Esophagus (tissue), 2 donors: Measurements from ENCODE around the gene B4GALT2. TPM values are rescaled to one million over a fixed set of nuclear protein-coding genes. Genes with fewer than 3 reads are reported as not detected.

Experiments used
- H3K27ac ChIP-seq, 2 donors: one replicate each; pipeline ENCODE4 v1.5.1; 2013; ENCODE audit warnings: low read depth in 2 of 2, mild to moderate bottlenecking in 2 of 2, inconsistent platforms in 1 of 2, low read length in 1 of 2, moderate library complexity in 1 of 2
- H3K27me3 ChIP-seq, 2 donors: one replicate each; pipeline ENCODE4 v1.6.1; 2013; ENCODE audit warnings: low read length in 2 of 2, control low read depth in 1 of 2, mild to moderate bottlenecking in 1 of 2; ENCODE audit not compliant: insufficient read depth in 2 of 2, control insufficient read depth in 1 of 2
- H3K36me3 ChIP-seq, 2 donors: one replicate each; pipeline ENCODE4 v1.6.1; 2013; ENCODE audit warnings: low read length in 1 of 2; ENCODE audit not compliant: control insufficient read depth in 2 of 2, insufficient read depth in 2 of 2
- H3K4me1 ChIP-seq, 2 donors: one replicate each; pipeline ENCODE4 v1.6.1; 2013; ENCODE audit warnings: low read length in 1 of 2; ENCODE audit not compliant: control insufficient read depth in 2 of 2, insufficient read depth in 2 of 2
- H3K4me3 ChIP-seq, 2 donors: one replicate each; pipeline ENCODE4 v1.5.1; 2013; ENCODE audit warnings: low read length in 2 of 2, mild to moderate bottlenecking in 2 of 2, low read depth in 1 of 2, moderate library complexity in 1 of 2
- H3K9me3 ChIP-seq, 2 donors: one replicate each; pipeline ENCODE4 v1.6.1; 2013; ENCODE audit warnings: mild to moderate bottlenecking in 2 of 2, low read depth in 1 of 2, low read length in 1 of 2, moderate library complexity in 1 of 2; ENCODE audit not compliant: control insufficient read depth in 2 of 2, insufficient read depth in 1 of 2
- WGBS, 2 donors: extraction: QIAGEN DNeasy Blood & Tissue Kit; methylation state at CpG; one replicate each; pipeline ENCODE4 v1.1.7; 2013; 5-methylcytosine and 5-hydroxymethylcytosine counted together
- polyA plus RNA-seq, 2 donors: library from polyadenylated mRNA; stranded (reverse); fragments of 200-250 nt; gene quantifications; one replicate each; pipeline ENCODE4 v1.2.3, GENCODE V29; 2013
- donor health status: healthy with polysubstance abuse.
- donor health status: Bipolar disorder and iron deficiency.

B4GALT2 gene
- polyA plus RNA-seq, 2 donors = 22.7 to 30.6 TPM

DNA sequence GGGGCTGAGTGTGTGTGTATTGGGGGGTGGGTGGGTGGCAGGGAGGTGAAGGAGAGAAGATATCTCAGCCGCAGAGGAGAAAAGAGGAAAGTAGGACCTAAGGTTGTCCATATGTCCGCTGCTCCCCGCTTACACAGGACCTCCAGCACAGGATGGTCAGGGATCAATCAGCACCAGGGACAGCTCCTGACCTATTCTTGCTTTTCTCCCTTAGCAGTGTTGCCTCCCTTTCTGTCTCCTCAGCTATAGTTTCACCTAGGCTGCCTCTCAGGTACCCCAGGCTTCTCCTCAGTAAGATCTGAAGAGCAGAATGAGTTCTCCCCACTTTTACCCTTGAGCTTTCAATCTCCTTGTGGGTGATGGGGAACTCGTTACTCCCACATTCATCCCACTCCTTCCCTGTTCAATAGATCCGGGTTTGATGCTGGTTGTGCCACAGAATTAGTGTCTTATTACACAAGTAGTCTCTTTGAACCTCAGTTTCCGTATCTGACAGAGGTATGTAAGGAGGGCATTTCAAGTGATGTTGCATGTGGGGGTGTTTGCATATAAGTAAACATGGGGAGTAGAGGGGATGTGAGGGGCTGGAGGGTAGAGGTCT is 10.6 kb upstream of the B4GALT2 start:
- Histone ChIP-seq H3K27me3 (no peaks in the 10 kb centered on the region), H3K9me3 (no peaks in the 10 kb centered on the region), H3K4me3 (no peak overlapping the region), H3K4me1 (peaks cover 4 to 11% of the 10 kb centered on the region in 2 donors), H3K36me3 (peaks cover 2 to 36% of the 10 kb centered on the region in 2 donors), H3K27ac (no peak overlapping the region)
- WGBS, 2 donors = 87 to 91% methylated on average over 6 of the region's 6 CpGs

- 59 to 61% methylated on average over 7 of the region's 7 CpGs for WGBS, 2 donors
- Histone ChIP-seq H3K4me1 (peaks cover 4 to 11% of the 10 kb centered on the region in 2 donors), H3K4me3 (no peak overlapping the region), H3K27me3 (no peaks in the 10 kb centered on the region), H3K27ac (no peak overlapping the region), H3K36me3 (peaks cover 0 to 32% of the 10 kb centered on the region in 2 donors), H3K9me3 (no peaks in the 10 kb centered on the region)
These were observed 9.6 kb upstream of the B4GALT2 start for GRCh38 chr1:43969416-43969745.

DNA sequence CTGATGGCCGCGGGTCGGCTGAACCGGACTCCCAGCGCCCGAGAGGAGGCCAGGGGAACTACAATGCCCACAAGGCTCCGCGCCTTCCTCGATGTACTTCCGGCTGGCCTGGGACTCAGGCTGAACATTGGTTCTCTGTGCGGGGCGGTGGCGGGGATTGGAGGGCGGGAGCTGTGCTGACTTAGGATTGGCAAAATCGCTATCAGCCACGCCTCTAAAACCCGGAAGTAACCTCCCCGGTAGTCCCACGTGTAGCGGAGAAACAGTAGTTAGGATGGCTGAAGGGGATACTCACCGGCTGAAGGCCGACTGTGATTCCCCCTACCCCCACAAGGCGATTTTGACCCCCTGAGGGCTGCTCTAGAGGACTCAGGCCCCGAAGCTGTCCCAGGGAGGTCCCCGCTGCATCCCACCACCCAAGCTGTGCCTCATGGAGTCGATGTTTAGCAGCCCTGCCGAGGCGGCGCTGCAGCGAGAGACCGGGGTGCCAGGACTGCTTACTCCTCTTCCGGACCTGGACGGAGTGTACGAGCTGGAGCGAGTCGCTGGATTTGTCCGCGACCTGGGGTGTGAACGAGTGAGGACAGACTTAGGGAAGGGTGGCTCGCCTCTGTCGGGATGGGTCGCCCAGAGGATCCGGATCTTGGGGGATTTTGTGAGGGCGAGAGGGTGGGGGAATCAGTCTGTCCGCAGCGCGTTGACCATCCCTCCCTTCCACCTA is 9.1 kb upstream of the B4GALT2 start, which contains the start of gene DPH2:
TSS of gene DPH2 (plus strand) at position 265 of the 721 bp plus-strand sequence. CDS start at position 431, 166 bp downstream.
- Histone ChIP-seq H3K9me3 (no peaks in the 10 kb centered on the region), H3K4me3 (peak within 1 kb of the TSS; percentile 70 to 96), H3K36me3 (peaks cover 0 to 28% of the 10 kb centered on the region in 2 donors), H3K27me3 (no peaks in the 10 kb centered on the region), H3K4me1 (peaks cover 4 to 11% of the 10 kb centered on the region in 2 donors), H3K27ac (peak within 1 kb of the TSS; percentile 24 to 26)
- WGBS, 2 donors = 1% methylated on average over 47 of the region's 47 CpGs

DNA sequence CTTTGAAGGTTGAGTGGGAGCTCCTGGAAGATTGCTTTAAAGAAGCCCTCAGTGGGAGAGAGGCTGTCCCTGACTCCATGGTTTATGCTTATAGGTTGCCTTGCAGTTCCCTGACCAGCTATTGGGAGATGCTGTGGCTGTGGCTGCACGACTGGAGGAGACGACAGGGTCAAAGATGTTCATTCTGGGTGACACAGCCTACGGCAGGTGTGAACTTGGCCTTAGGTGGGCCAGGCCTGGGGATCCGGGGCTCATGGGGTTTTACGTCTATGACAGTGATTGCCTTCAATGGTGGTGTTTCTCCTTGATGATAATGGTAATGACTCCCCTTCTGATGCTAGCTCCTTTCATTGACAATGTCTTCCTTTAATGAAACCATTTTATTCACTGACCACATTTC is 8.5 kb upstream of the B4GALT2 start:
- H3K27me3 ChIP-seq = no peaks in the 10 kb centered on the region
- WGBS, 2 donors = 45 to 48% methylated on average over 5 of the region's 5 CpGs
- H3K9me3 ChIP-seq = no peaks in the 10 kb centered on the region
- H3K27ac ChIP-seq = no peak overlapping the region
- peaks cover 0 to 27% of the 10 kb centered on the region in 2 donors for H3K36me3 ChIP-seq
- peaks cover 4 to 11% of the 10 kb centered on the region in 2 donors for H3K4me1 ChIP-seq
- peak overlapping the region; percentile 70 to 96 for H3K4me3 ChIP-seq

DNA sequence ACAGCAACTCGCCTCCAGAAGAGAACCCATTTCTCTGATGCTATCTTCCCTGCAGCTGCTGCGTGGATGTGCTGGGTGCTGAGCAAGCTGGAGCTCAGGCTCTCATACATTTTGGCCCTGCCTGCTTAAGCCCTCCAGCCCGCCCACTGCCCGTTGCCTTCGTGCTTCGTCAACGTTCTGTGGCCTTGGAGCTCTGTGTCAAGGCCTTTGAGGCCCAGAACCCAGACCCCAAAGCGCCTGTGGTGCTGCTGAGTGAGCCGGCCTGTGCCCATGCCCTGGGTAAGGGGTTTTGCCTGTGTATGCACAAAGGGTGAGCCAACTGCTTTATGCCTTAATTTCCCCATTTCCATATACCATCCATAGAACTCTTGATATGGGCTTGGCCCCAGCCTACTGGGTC is 8.1 kb upstream of the B4GALT2 start:
- Histone ChIP-seq H3K27me3 (no peaks in the 10 kb centered on the region), H3K4me1 (peaks cover 8 to 15% of the 10 kb centered on the region in 2 donors), H3K27ac (no peak overlapping the region), H3K9me3 (no peaks in the 10 kb centered on the region), H3K4me3 (peak overlapping the region in 1 of 2 donors; percentile 96), H3K36me3 (peaks cover 0 to 24% of the 10 kb centered on the region in 2 donors)
- WGBS, 2 donors = 89 to 90% methylated on average over 9 of the region's 9 CpGs

- H3K4me3 ChIP-seq = no peak overlapping the region
- WGBS, 2 donors = 84 to 87% methylated on average over 17 of the region's 17 CpGs
- H3K36me3 ChIP-seq = peaks cover 0 to 22% of the 10 kb centered on the region in 2 donors
- H3K27ac ChIP-seq = no peak overlapping the region
- no peaks in the 10 kb centered on the region for H3K9me3 ChIP-seq
- peaks cover 9 to 20% of the 10 kb centered on the region in 2 donors for H3K4me1 ChIP-seq
- no peaks in the 10 kb centered on the region for H3K27me3 ChIP-seq
These were observed 7.6 kb upstream of the B4GALT2 start for GRCh38 chr1:43971336-43971980.

DNA sequence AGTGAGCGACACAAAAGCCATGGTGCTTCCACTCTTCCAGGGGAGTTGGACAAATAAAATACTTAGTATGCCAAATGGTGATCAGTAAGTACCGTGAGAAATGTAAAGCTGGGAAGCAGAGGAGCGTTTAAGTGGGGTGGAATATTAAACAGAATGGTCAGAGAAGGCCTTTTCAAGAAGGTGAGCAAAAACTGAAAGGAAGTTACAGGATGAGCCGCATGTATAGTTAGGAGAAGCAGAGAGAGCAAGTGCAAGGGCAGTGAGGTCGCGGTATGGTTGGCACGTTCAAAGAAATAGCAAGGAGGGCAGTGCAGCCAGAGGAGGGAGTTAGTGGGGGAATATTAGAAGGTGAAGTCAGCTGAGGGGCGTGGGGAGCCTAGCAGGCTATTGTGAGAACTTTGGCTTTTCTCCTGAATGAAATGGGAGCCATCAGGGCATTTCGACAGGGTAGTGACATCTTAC is 5.0 kb upstream of the B4GALT2 start:
- peak overlapping the region; percentile 91 to 97 for H3K27ac ChIP-seq
- 29 to 33% methylated on average over 9 of the region's 9 CpGs for WGBS, 2 donors
- H3K4me1 ChIP-seq = peaks cover 14 to 31% of the 10 kb centered on the region in 2 donors
- no peaks in the 10 kb centered on the region for H3K27me3 ChIP-seq
- peaks cover 5 to 24% of the 10 kb centered on the region in 2 donors for H3K36me3 ChIP-seq
- H3K9me3 ChIP-seq = no peaks in the 10 kb centered on the region
- H3K4me3 ChIP-seq = peak overlapping the region; percentile 72 to 92

GRCh38 chr1:43974443-43975248 is 4.4 kb upstream of the B4GALT2 start, which contains the start of gene ATP6V0B:
TSS of gene ATP6V0B (plus strand) at chr1:43974960. CDS start at chr1:43975041, 81 bp downstream.
- no peaks in the 10 kb centered on the region for H3K9me3 ChIP-seq

More at GRCh38 chr1:43974443-43975248, 4.4 kb upstream of the B4GALT2 start, which contains the start of gene ATP6V0B:
- Histone ChIP-seq H3K27ac (peak within 1 kb of the TSS; percentile 91 to 97), H3K36me3 (peaks cover 5 to 24% of the 10 kb centered on the region in 2 donors), H3K27me3 (no peaks in the 10 kb centered on the region), H3K4me3 (peak within 1 kb of the TSS; percentile 72 to 92), H3K4me1 (peaks cover 14 to 32% of the 10 kb centered on the region in 2 donors)
- 0 to 1% methylated on average over 88 to 93 of the region's 93 CpGs for WGBS, 2 donors
